Measurements from ENCODE around the gene MSI2.
"Not testable (repeated sequence)": the region's sequence is repeated elsewhere in the genome, so short reads cannot be mapped to it uniquely, and the experiment has no call there.

The MSI2 gene

DNA sequence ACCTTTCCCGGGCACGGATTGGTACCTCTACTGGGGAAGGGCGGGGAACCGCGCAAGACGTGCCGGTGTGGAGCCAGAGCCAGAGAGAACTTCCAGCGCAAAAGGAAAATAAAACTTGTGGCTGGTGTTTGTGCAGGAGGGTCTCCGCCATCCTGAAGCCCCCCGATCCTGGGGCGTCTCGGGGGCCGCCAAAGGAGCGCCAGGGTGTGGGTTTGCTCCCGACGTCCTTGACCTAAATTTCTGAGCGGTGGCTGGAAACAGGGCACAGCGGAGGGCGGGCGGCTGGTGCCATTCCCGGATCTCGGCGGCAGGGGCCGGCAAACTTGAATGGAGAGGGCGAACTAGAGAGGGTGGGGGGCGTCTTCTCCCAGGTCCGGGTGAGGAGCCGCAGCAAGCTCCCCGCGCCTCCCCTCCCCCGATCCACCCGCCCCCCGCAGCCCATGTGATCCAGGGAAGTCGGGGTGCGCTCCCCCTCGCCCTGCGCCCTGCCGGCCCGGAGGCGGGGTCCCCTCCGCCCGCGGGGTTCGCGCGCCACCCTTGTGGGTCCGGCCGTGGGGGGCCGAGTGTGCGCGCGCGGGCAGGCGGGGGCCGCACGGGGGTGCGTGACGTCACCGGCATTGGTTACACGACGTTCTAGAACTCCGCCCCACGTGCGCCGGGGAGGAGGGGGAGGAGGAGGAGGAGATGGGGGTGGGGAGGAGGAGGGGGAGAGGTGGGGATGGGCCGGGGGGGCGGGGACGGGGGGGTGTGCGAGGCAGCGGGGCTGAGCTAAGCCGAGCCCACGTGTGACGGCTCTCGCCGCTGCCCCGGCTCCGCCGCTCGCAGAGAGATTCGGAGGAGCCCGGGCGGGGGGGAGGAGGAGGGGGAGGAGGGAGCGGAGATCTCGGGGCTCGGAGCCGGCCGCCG is at the start of gene MSI2:
MSI2 (plus strand) TSS at position 748 of the 906 bp plus-strand sequence. CDS start 220 bp downstream, outside the sequence.
- DNase-seq (ENCODE audit: low read depth in 1 of 2, low spot score in 1 of 2): peak; percentile 67 to 95
- in situ Hi-C loops (cut with HindIII; ENCODE audit: low pct_unique_long_range_greater_than_20kb, low sequenced_read_pairs): no loop called here
- TF ChIP-seq JUND (IDR thresholded peaks at IDR 0.05; ENCODE audit: low read depth): no peak

- in situ Hi-C loops (cut with HindIII; ENCODE audit: low pct_unique_long_range_greater_than_20kb, low sequenced_read_pairs): no loop called here
- no peak for TF ChIP-seq JUND (IDR thresholded peaks at IDR 0.05; ENCODE audit: low read depth)
- no peak for DNase-seq (ENCODE audit: low read depth in 1 of 2, low spot score in 1 of 2)
Observed at GRCh38 chr17:57206928-57207327, 49.4 kb upstream of the MSI2 start.

GRCh38 chr17:57207396-57207795 is 48.9 kb upstream of the MSI2 start:
- in situ Hi-C loops (cut with HindIII; ENCODE audit: low pct_unique_long_range_greater_than_20kb, low sequenced_read_pairs): no loop called here
- DNase-seq (ENCODE audit: low read depth in 1 of 2, low spot score in 1 of 2): no peak
- TF ChIP-seq JUND (IDR thresholded peaks at IDR 0.05; ENCODE audit: low read depth): no peak

- TF ChIP-seq JUND (IDR thresholded peaks at IDR 0.05; ENCODE audit: low read depth): no peak
- DNase-seq (ENCODE audit: low read depth in 1 of 2, low spot score in 1 of 2): no peak
- in situ Hi-C loops (cut with HindIII; ENCODE audit: low pct_unique_long_range_greater_than_20kb, low sequenced_read_pairs): no loop called here
Observed at GRCh38 chr17:57210224-57210553, 46.1 kb upstream of the MSI2 start.

DNA sequence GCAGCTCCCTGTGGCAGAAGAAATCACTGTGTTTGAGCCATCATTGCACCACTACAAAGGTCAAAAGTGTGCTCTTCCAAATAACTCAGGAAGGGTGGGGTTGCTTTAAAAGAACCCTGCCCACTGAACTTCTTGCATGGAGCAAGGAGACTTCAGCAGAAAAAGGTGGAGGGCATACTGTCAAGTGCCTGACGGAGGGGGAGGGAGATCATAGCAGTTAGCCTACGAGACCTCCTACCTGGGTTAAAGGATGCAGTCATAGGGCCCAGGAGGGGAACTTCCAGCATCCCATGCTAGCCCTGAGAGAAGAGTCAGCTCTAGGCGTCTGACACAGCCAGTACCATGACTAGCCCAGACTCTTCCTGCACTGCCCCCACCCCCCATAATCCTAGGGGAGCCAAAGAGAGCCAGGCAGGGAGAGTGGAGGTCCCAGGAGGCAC is 45.3 kb upstream of the MSI2 start:
- in situ Hi-C loops (cut with HindIII; ENCODE audit: low pct_unique_long_range_greater_than_20kb, low sequenced_read_pairs): no loop called here
- DNase-seq (ENCODE audit: low read depth in 1 of 2, low spot score in 1 of 2): no peak
- TF ChIP-seq JUND (IDR thresholded peaks at IDR 0.05; ENCODE audit: low read depth): no peak

DNA sequence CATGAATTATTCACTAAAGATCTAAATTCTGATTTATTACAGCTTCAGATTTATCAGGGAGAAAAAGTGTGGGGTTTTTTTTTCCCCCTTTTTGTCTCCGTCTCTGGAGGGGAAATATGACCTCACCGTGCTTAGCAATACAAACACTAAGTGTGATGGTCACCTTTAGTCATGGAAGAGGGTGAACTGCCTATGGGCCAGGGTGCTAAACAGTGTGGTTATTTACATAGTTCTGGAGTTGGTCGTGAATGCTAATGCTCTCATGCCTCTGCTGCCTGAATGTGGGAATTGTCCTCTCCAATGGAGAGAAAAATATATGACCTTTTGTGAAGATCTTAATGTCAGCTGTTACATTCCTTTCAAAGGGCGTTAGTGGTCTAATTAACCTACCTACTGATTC is 44.8 kb upstream of the MSI2 start:
- TF ChIP-seq JUND (IDR thresholded peaks at IDR 0.05; ENCODE audit: low read depth): no peak
- no peak for DNase-seq (ENCODE audit: low read depth in 1 of 2, low spot score in 1 of 2)
- in situ Hi-C loops (cut with HindIII; ENCODE audit: low pct_unique_long_range_greater_than_20kb, low sequenced_read_pairs): no loop called here

- in situ Hi-C loops (cut with HindIII; ENCODE audit: low pct_unique_long_range_greater_than_20kb, low sequenced_read_pairs): no loop called here
- TF ChIP-seq JUND (IDR thresholded peaks at IDR 0.05; ENCODE audit: low read depth): no peak
- no peak for DNase-seq (ENCODE audit: low read depth in 1 of 2, low spot score in 1 of 2)
Observed at GRCh38 chr17:57213180-57213825, 43.0 kb upstream of the MSI2 start.

DNA sequence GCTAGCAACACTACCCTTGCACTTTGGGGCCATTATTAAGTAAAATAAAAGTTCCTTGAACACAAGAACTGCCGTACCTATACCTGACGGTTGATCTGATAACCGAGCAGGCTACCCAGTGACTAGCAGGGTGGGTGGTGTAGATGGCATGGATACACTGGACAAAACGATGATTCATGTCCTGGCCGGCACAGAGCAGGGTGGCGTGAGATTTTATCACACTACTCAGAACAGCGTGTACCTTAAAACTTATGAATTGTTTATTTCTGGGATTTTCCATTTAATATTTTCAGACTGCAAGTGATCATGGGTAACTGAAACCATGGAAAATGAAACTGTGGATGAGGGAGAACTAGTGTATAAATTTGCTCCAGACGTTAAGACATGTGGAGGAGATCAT is 41.0 kb upstream of the MSI2 start:
- no peak for TF ChIP-seq JUND (IDR thresholded peaks at IDR 0.05; ENCODE audit: low read depth)
- peak in 1 of 2 experiments; percentile 33 for DNase-seq (ENCODE audit: low read depth in 1 of 2, low spot score in 1 of 2)
- in situ Hi-C loops (cut with HindIII; ENCODE audit: low pct_unique_long_range_greater_than_20kb, low sequenced_read_pairs): no loop called here

GRCh38 chr17:57221366-57222350 is 34.7 kb upstream of the MSI2 start:
- DNase-seq (ENCODE audit: low read depth in 1 of 2, low spot score in 1 of 2): no peak
- in situ Hi-C loops (cut with HindIII; ENCODE audit: low pct_unique_long_range_greater_than_20kb, low sequenced_read_pairs): no loop called here
- TF ChIP-seq JUND (IDR thresholded peaks at IDR 0.05; ENCODE audit: low read depth): no peak

- in situ Hi-C loops (cut with HindIII; ENCODE audit: low pct_unique_long_range_greater_than_20kb, low sequenced_read_pairs); DNase-seq (ENCODE audit: low read depth in 1 of 2, low spot score in 1 of 2): not testable (repeated sequence)
Observed at GRCh38 chr17:57222422-57222821, 33.9 kb upstream of the MSI2 start.

- TF ChIP-seq JUND (IDR thresholded peaks at IDR 0.05; ENCODE audit: low read depth): no peak
- in situ Hi-C loops (cut with HindIII; ENCODE audit: low pct_unique_long_range_greater_than_20kb, low sequenced_read_pairs): no loop called here
- DNase-seq (ENCODE audit: low read depth in 1 of 2, low spot score in 1 of 2): no peak
Observed at GRCh38 chr17:57225127-57225526, 31.2 kb upstream of the MSI2 start.

GRCh38 chr17:57226793-57227192 is 29.5 kb upstream of the MSI2 start:
- no peak for DNase-seq (ENCODE audit: low read depth in 1 of 2, low spot score in 1 of 2)
- TF ChIP-seq JUND (IDR thresholded peaks at IDR 0.05; ENCODE audit: low read depth): no peak
- in situ Hi-C loops (cut with HindIII; ENCODE audit: low pct_unique_long_range_greater_than_20kb, low sequenced_read_pairs): no loop called here
